OCI-LY1 (cell line): ENCODE data around the gene SYNPO2.

Source experiments
- EZH2 ChIP-seq: fragments of 200-600 bp; sonication (generic), shearing (Covaris generic); IDR thresholded peaks from 2 replicates; pipeline ENCODE4 v1.8.0; 2017; ENCODE audit warnings: borderline replicate concordance, mixed run types, mild to moderate bottlenecking, antibody characterized with exemption, low read length, moderate library complexity, mixed read lengths
- TF ChIP-seq, protein P1 (sequence below): fragments of 200-600 bp; sonication (generic), shearing (Covaris generic); IDR thresholded peaks from 2 replicates; pipeline ENCODE4 v1.5.1; 2017; ENCODE audit warnings: mild to moderate bottlenecking, antibody characterized with exemption, low read length, moderate library complexity, mixed read lengths

DNA sequence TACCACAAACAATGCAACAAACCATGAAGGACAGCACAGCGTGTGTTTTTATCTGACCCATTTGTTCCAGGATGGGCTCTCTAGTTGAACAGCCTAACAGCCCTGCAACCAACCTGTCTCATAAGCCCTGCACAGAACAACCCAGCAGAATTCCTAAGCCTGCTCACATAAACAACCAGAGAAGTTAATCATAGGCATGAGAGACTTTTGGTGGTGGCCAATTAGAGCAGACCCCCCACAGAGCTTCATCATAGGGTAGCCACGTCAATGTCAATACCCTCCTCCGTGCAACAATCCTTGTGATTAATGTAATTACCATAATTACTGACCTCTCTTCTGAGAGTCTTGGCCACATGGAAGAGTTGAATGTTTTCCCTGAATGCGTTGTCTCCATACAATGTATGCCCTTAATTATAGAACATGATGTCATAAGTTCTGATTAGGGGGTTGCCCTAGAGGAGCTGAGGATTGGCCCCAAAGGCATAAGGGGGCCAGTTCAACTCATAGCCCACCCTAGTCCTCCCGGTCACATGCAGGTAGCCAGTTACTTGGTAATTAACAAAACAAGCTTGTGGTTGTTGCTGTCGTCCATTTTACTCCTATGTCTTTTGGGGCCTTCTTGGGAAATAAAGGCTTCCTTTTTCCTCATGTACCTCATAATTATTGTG, 92.7 kb downstream of the SYNPO2 start:
- TF ChIP-seq, protein P1, sequence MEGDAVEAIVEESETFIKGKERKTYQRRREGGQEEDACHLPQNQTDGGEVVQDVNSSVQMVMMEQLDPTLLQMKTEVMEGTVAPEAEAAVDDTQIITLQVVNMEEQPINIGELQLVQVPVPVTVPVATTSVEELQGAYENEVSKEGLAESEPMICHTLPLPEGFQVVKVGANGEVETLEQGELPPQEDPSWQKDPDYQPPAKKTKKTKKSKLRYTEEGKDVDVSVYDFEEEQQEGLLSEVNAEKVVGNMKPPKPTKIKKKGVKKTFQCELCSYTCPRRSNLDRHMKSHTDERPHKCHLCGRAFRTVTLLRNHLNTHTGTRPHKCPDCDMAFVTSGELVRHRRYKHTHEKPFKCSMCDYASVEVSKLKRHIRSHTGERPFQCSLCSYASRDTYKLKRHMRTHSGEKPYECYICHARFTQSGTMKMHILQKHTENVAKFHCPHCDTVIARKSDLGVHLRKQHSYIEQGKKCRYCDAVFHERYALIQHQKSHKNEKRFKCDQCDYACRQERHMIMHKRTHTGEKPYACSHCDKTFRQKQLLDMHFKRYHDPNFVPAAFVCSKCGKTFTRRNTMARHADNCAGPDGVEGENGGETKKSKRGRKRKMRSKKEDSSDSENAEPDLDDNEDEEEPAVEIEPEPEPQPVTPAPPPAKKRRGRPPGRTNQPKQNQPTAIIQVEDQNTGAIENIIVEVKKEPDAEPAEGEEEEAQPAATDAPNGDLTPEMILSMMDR = no peak
- no peak for TF ChIP-seq EZH2
